NCI-H2107 treated with DMSO at 0.1 percent for 48 hours (cell line): Measurements from ENCODE around the gene SH3TC1.

ENCODE experiments used
- DNase-seq: peaks from one replicate; lab custom pipeline; 2025; ENCODE audit not compliant: unreplicated experiment; lab: John Stamatoyannopoulos, UW

Gene SH3TC1

DNA sequence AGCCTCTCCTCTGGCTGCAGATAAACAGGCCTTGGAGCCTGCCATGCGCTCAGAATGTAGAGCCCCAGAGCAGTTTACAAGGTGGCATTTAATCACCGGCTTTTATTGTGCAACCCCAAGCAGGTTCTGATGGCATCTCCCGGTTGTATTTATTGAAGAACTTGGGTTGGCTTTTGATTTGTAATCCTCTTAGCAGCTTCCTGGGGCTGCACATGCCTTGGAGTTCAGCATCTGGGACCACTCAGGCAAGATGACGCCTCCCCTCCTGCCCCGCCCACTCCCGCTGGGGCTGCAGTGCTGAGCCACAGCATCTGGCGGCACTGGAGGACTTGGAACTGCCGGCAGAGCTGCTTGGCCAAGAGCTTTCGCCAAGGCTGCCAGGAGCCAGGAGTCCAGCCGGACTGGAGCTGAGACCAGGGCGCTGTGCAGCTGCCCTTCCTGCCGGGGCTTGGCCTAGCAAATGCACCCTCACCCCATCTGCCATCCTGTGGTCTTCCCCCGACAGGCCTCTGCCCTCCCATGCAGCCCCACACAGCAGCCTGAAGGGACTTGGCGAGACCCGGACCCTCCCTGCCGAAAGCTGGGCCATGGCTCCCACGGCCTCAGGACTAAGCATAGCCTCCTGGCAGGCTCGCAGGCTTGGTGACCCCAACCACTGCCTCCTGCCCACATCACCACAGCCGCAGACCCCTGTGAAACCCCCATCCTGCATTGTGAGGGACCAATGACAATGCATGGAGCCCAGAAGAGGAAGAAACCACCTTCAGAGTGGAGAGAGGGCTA lies 75.9 kb downstream of the SH3TC1 start:
- DNase-seq: no peak

DNA sequence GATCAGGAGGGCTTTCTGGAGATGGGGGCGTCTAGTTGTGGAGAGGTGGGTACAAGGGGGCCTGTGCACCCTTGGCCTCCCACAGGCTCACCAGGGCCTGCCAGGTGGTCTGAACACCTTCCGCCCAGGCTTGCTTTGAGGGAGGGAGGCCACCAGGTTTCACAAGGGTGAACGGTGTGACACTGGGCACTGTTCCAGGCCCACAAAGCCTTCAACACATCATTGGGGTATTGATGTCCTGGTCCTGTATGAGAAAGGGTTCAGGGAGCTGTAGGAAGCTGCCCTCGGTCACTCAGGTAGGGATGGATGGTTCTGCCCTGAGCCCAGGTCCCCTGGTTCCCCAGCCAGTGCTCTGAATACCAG lies 76.4 kb downstream of the SH3TC1 start:
- DNase-seq: no peak

DNA sequence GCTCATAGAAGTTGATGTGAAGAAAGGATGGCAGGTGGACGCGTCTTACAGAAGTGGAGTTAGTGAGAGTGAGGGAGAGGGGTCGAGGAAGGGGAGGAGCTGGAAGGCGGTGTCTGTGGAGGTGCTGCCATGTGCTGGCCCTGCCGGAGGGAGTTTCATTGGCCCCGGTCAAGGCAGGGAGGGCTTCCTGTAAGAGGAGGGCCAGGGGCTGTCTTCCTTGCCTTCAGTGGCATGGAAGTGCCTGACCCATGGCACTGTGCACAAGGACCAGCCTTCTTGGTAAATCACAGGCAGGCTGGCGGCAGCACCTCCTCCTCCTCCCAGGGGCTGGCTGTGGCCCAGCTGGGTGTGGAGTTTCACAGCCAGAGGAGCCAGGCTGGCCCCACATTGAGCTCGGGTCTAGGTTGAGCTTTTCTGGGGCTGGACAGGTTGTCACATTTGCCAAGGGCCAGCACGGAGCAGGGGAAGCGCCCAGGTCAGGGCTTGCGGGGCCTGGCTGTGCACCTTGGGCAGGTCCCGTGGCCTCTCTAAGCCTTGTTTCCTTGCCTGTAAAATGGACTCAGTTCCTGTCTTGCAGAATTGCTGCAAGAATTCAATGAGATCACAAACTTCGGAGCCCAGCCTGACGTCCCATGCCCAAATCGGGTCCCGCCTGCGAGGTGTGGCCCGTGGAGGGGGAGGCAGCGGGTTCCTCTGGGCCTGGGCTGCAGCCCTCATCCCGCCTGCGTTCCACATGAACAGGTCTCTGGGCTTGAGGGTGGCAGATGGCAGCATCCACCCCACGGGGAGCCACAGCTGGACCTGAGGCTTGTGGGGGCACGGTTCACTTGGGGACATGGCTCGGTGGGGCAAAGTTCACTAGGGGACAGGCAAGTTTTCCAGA lies 77.5 kb downstream of the SH3TC1 start:
- DNase-seq: no peak

DNA sequence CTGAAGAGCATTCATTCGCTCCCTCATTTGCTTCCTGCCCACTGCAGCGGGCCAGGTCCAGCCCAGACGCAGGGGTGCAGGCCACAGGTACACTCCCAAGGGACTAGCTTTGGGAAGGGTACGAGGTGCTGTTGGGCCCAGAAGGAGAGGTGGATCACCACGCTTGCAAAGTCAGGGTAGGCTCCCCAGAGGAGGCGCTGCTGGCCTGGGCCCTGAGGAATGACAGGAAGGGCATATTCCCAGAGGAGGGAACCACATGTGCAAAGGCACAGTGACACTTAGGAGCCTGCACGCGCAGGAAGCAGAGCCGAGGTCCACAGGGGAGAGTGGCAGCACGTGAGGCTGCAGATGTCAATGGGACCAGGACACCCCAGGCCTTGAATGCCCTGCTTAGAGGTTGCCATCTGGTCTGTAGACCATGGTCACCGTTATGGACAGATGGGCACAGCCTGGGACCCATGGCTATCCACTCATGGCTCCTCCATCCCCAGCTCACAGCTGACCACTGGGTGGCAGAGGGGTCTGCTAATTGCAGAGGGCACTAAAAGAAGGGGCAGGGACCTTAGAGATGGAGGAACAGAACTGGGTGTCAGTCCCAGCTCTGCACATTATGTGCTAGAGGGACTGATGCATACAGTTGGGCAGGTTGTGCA lies 78.4 kb downstream of the SH3TC1 start:
- DNase-seq: no peak

DNA sequence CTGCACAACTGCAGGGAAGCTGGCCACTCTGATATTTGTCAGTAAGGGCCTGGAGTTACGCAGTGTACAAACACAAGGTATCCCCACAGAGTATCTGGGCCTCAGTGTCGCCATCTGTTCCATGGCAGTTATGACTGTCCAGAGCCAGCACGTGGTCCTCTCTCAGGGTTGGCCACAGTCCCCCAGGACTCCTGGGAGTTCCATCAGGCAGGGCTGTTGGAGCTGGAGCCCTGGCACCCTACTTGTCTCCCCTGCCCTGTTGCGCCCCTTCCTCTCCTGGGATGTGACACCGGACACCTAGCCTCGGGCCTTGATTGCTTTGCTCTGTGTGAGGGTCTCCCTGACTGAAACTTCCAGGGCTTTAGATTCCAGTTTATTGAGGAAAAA lies 78.9 kb downstream of the SH3TC1 start:
- DNase-seq: no peak

DNA sequence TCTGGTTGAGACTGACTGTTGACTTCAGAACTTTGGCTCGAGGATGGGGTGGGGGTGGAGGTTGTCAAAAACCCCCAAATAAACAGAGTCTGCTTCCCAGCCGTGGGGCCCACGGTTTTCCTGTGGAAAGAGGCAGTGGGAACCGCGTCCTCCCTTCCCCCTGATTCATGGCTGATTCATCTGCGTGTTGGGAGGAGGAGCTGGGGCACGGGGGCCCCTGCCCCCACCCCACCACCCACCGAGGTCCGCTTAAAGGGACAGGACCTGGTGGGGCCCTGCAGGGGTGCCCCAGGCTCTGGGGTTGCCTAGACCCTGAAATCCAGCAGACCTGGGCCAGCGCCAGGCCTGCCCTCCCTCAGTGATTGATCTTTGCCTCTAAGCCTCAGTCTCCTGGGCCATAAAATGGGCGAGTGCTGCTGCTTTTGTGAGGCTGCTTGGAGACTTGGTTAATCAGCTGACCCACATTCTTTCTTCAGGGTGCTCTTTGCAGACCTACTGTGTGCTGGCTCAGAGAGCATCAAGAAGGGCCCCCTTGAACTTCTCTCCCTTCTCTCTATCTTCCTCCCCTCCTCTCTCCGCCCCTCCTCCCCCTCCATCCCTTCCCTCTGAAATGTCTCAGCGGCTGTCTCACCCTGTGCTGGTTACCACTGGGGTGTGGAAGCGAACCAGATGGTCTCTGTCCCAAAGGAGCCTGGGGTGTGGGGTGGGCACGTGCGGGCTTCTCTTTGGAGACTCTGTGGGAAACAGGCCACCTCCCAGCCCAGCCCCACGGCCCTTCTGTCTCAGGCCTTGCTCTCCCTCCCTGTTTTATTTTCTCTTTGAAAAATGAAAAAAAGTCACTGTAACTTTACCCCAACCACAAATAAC lies 79.6 kb downstream of the SH3TC1 start:
- no peak for DNase-seq

DNA sequence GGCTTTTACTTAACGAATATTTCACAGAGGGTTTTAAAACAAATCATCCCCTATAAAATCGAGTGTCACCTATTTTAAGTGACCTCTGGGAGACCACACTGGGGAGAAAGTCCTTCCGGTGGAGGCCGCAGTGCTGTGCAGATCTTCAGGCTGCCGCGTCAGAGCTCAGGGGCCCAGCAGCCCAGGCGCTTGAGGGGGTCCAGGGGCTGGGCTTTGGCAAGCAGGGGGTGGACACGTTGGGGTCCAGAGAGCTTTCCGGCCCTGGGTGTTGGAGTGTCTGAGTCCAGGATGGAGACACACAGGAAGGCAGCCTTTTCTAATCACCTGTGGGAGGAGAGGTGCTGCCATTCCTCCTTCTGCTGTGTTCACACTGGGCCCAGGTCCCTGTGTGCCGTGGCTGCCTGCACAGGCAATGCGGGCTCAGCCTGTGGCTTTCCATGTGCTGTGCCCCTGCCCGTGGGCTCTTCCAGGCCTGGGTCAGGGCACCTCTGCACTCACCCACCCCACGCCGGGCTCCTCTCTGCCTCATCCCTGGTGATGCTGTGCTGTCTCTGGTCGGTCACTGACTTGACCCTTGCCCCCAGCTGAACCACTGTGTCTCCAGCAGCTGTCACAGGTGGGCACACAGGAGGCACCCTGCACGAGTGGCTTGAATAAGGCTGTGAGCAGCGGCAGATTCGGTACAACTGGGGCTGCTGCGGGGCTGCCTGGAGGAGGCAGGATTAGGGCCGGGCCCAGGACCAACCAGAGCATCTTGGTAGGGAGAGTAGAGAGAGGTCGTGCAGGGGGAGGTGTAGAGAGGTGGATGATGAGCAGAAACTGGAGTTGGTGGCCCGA lies 80.4 kb downstream of the SH3TC1 start:
- DNase-seq: no peak

DNA sequence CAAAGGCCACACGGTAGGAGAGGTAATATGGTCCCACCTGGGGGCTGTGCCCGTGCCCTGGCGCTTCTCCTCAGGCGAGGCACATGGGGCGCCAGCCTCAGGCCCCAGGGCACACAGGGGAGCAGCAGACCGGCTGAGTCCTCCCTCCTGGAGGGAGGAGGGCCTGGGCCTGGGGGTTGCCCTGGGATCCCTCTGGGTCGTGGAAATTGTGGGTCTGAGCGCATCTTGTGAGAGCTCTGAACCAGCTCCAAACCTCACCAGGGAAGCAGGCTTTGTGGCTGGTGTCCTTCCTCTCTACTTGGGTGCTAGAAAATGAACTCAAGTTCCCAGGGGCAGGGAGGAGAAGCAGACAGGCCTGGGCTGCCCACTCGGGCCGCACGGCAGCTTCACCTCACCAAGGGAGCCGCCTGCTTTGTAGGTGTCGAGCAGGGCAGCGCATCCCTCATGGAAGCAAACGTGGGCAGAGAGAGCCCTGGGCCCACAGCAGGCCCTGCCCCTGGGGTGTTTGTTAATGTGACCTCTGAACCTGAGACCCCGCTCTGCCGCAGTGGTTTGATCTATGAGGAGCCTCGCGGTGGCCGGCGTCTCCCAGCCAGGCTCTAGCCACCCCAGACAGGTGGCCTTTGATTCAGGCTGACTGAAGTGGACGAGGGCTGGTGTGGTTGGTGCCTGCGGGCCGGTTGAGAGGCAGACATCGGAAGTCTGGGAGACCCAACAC lies 81.2 kb downstream of the SH3TC1 start:
- DNase-seq: no peak

DNA sequence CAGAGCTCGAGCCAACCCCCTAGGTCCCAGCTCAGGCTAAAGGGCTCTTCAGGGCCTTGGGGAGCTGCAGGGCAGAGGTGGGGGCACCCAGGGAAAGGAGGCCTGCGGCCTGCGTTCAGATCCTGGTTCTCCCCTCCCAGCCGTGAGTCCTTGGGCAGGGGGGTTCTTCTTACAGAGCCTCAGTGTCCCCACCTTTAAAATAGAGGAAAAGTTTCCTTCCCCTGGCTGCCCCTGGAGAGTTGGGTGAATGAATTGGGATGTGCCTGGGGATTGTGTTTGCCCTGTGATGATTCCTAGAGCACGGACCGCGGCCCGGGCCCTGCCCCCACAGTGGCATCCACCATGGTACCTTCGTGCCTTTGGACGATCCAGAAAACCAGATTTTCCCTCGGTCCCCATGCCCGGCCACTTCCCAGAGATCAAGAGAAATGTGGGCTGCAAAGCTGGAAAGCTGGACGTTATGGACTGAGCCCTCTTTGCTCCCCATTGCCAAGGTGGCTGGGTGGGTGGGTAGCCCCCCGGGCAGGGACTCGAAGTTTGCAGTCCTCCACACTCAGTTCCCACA lies 81.9 kb downstream of the SH3TC1 start:
- no peak for DNase-seq

DNA sequence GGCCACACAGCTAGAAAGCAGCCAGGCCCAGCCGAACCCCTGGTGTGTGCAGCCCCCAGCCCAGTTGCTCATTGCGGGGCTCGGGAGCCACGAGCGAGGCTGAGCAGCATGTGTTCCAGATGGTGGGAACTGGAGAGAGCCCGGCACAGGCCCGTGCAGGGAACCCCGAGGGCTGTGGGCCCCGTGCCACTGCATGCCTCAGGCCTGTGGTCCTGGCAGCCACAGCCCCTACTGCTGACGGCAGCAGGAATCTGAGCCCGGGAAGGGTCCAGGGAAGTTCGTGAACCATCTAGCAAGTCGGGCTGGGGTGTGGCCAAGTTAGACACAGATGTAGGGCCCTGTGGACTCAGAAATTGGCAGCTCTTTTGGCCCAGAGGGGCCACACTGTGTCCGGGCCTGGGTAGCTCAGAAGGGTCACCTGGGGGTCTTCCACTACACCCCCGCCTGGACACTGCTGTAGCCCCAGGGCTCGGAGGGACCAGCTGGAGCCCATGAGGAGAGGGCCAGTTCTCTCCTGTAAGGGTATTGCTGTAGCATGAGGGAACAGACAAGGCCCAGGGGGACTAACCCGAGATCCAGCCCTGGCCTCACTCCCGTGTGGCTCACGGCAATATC lies 82.5 kb downstream of the SH3TC1 start:
- no peak for DNase-seq

DNA sequence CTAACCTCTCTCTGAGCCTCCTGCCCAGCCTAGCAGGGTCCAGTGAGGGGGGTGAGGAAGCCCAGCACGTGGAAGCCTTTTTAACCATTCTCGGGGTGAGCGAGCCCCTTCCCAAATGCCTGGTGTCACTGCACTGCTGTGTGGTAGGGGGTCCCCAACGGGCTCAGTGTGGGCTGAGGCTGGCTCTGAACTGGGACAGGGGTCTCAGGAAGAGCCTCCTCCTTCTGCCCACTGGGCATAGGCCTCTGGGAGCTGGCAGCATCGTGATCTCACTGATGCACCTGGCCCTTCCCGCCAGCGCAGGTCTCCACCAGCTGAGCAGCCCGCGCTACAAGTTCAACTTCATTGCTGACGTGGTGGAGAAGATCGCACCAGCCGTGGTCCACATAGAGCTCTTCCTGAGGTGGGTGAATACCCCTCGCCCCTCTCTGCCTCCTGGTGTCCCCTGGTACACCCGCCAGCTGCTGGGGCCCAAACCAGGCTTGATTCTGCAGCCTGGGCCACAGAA lies 83.1 kb downstream of the SH3TC1 start:
- no peak for DNase-seq

DNA sequence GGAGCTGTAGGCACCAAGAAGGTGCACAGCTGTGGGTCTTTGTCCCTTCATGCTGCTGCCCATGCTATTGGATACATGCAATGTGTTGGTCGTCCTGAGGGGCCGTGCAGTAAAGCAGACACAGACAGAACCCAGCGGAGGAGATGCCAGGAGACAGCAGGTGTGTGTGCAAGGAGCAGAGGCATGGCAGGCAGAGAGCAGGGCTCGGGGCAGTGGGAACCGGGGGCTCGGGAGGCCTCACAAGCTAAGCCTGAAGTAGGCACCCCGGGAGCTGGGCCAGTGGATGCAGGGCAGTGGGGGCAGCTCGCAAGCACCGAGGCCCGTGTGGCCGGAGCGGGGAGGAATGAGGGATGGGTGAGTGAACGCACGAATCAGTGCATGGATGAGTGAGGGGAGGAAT lies 83.7 kb downstream of the SH3TC1 start:
- DNase-seq: no peak

DNA sequence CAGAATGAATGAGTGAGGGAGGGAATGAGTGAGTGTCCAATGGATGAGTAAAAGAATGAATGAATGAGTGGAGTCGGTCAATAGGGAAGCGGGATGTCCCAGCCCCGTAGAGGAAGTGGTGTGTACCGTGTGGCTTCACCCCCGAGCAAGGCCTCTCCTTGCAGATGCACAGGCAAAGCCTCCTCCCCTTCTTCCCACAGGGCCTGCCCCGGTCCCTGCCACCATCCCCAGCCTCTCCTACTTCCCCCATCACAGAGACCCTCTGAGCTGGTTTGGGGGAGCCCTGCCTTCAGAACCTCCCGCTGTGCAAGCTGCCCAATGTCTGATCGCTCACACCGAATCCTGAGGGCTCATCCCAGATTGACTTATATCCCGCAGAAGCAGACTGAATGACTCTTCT lies 84.1 kb downstream of the SH3TC1 start:
- no peak for DNase-seq

DNA sequence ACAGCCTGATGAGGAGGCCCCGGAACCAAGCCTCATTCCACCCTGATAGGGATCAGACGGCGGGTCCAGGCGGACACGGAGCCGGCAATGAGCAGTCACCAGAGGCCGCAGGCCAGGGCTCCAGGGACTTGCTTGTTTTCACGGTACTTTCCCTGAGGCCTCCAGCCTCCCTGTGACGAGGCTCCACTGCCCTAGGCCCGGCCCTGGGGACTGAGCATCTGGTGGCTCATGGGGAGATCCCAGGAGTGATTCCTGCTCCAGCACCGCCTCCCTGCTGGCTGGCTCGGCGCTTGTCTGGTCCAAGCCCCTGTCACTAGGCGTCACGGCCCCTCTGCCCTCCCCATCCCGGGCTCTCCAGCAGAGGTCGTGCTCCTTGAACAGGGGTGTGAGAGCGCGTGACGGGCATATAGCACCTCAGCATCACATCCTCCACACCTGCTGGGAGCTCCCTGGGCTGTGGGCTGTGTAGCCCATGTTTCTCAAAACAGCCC lies 84.6 kb downstream of the SH3TC1 start:
- DNase-seq: no peak

DNA sequence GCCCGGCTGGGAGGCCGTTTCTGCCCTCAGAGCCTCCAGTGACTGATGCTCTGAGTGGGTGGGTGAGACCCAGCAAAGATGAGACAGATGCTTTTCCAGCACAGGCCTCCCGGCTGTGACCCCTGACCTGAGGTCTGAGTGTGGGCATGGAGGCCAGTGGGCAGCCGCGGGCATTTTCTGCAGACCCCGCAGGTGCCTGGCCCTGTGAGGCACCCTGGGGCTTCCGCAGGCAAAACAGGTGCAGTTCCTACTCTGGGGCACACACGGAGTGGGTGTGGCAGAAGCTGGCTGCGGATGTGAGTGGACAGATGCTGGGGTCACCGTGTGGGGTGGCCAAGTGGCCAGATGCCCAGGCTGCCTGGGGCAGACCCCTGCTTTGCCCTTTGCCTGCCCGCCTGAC lies 85.3 kb downstream of the SH3TC1 start:
- no peak for DNase-seq

DNA sequence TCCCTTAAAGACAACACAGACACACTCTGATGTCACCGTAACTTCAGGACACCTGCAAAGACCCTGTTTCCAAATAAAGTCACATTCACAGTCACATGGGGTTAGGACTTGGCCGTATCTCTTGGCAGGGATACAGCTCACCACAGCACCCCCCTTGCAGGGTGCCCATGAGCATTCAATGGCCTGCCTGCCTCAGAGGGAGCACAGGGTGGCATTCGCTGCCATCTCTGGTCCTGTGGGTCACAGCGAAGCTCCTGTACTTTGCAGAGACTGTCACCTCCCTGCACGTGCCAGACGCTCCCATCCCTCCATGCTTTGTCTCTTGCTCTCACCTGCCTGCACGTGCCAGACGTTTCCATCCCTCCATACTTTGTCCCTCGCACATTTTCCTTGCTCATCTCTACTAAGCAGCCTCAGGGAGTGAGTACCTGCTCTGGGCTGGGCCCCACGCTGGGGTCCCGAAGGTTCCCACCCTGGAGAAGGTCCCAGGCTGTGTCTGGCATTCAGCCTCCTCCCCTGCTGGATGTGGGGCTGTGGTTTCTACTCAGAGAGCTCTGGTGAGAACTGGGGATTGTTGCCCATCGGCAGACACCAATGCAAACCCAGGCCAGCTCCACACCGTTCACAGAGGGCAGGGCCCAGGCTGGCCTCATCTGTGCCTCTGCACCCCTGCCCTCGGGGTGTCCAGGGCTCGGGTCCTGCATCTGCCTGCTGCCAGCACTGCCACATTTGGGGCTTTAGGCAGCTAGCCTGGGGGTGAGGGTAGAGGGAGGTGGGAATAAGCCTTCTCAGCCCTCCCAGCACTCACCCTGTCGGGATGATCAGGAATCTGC lies 86.3 kb downstream of the SH3TC1 start:
- DNase-seq: no peak

DNA sequence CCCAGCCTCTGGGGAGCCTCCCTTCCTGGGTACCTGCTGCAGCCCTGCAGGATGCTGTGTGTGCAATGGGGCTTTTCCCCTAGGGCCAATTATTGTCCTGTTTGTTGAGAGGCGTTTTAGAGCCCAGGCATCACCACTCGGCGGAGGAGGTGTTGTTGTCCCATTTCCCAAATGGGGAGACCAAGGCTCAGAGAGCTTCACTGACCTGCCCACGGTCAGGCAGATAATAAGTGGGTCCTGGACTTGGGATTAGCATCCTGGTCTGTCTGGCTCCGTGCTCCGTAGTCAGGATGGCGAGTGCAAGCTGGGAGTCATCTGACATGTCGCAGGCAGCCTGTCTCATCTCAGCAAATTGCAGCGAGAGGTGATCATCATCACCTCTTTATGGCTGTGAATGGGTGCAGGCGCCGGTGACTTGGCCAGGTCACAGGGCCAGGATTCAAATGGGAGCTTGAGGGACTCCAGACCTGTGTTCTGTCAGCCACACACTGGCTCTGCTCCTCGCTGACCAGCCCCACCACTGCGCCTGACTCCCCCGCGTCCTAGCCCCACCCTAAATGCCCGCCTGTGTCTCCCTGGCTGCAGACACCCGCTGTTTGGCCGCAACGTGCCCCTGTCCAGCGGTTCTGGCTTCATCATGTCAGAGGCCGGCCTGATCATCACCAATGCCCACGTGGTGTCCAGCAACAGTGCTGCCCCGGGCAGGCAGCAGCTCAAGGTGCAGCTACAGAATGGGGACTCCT lies 87.1 kb downstream of the SH3TC1 start:
- DNase-seq: no peak
